ENCODE results near the gene CRIM1. TPM values are rescaled to one million over a fixed set of nuclear protein-coding genes. Genes with fewer than 3 reads are reported as not detected.

Gene CRIM1
- total and polyA plus RNA-seq, 12 donors, result 7.6 to 66.3 (median 24.3) TPM

DNA sequence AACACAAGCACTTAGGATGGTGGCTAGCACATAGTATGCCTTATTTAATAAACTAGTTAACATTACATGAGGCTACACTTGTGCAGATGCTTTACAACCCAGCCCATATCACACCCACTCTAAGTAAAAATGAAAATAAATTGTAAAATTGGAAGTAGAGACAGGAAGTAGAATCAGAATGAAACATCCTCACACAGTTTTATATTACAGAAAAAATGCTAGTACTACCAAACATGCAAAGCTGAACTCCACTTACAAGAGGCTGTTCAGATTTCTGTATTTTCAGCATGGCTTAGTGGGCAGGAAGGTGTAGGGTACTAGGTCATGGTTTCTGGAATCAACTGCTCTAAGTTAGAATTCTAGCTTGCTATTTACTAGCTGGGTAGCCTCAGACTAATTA, 18.2 kb upstream of the CRIM1 start:
- no peak for DNase-seq

DNA sequence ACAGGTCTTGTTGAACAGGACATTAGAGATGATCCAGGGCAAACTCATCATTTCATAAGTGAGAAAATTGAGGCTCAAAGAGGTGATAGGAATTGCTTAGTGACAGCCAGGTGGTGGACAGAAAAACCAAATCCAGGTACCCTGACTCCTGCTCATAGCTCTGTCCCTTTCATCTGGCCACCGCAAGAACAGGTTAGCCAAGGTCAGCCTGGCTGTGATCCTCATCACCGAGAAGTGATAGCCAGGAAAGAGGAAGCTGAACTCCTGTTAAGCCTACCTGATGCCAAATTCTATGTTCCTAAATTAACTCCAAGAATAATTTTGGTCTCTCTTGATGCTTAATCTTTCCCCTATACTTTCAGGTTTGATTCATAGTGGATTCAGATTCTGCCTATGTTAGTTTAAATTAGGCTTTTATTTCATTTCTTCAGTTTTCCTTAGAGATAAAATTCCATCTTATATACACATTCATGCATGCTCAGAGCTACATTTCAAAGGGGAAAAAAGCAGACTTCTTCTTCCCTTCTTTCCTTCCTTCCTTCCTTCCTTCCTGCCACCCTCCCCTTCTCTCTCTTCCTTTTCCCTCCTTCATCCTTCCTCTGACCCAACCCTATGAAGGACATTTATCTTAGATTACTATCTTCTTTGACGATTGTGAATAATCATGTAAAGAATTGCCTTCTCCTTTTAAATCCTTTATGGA, 17.3 kb upstream of the CRIM1 start:
- no peaks in the 10 kb centered on the region for H3K9me3 ChIP-seq (replicated peaks in 1 of 3)
- no peaks in the 10 kb centered on the region for H3K4me1 ChIP-seq (replicated peaks in 1 of 2)
- no peak overlapping the region for H3K4me3 ChIP-seq
- H3K27ac ChIP-seq, result no peak overlapping the region
- no peaks in the 10 kb centered on the region for H3K36me3 ChIP-seq (replicated peaks in 1 of 2)
- TF ChIP-seq POLR2A (IDR thresholded peaks at IDR 0.05), result no peak
- TF ChIP-seq, protein P1, sequence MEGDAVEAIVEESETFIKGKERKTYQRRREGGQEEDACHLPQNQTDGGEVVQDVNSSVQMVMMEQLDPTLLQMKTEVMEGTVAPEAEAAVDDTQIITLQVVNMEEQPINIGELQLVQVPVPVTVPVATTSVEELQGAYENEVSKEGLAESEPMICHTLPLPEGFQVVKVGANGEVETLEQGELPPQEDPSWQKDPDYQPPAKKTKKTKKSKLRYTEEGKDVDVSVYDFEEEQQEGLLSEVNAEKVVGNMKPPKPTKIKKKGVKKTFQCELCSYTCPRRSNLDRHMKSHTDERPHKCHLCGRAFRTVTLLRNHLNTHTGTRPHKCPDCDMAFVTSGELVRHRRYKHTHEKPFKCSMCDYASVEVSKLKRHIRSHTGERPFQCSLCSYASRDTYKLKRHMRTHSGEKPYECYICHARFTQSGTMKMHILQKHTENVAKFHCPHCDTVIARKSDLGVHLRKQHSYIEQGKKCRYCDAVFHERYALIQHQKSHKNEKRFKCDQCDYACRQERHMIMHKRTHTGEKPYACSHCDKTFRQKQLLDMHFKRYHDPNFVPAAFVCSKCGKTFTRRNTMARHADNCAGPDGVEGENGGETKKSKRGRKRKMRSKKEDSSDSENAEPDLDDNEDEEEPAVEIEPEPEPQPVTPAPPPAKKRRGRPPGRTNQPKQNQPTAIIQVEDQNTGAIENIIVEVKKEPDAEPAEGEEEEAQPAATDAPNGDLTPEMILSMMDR (IDR thresholded peaks at IDR 0.05), result no peak
- intact Hi-C loops (cut with DNase I), result no loop called here
- 29 to 35% (median 34%) methylated on average over 3 of the region's 3 CpGs for WGBS, 4 donors
- H3K27me3 ChIP-seq, result peaks cover 2% of the 10 kb centered on the region
- no peak for DNase-seq

More for the DNA sequence above, 18.2 kb upstream of the CRIM1 start:
- H3K27me3 ChIP-seq, result no peaks in the 10 kb centered on the region
- no peaks in the 10 kb centered on the region for H3K4me1 ChIP-seq (replicated peaks in 1 of 2)
- TF ChIP-seq, protein P1 (IDR thresholded peaks at IDR 0.05), result no peak
- intact Hi-C loops (cut with DNase I), result no loop called here
- H3K4me3 ChIP-seq, result no peak overlapping the region
- H3K9me3 ChIP-seq (replicated peaks in 1 of 3), result no peaks in the 10 kb centered on the region
- H3K36me3 ChIP-seq (replicated peaks in 1 of 2), result no peaks in the 10 kb centered on the region
- no peak overlapping the region for H3K27ac ChIP-seq

DNA sequence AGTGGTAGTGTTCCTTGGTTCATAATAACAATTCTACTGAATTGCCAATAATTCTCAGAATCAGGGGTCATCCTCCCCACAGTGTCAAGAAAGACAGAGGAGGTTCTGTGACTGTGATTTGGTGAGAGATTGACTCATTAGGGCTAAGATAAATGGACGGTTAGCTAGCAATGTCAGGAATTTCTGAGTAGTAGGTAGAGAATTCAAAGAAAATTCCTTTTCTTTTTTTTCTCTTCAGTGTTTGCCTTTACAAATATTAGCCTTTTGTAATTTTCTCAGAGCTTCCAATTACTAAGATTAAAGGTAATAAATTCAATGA, 16.8 kb upstream of the CRIM1 start:
- H3K36me3 ChIP-seq (replicated peaks in 1 of 2), result no peaks in the 10 kb centered on the region
- H3K4me3 ChIP-seq, result no peak overlapping the region
- intact Hi-C loops (cut with DNase I), result no loop called here
- no peak for DNase-seq
- TF ChIP-seq, protein P1 (IDR thresholded peaks at IDR 0.05), result no peak
- TF ChIP-seq POLR2A (IDR thresholded peaks at IDR 0.05), result no peak
- H3K27ac ChIP-seq, result no peak overlapping the region
- H3K27me3 ChIP-seq, result peaks cover 6% of the 10 kb centered on the region
- WGBS, 4 donors, result 44 to 59% (median 54%) methylated on average over 1 of the region's 1 CpG
- H3K4me1 ChIP-seq (replicated peaks in 1 of 2), result no peaks in the 10 kb centered on the region
- no peaks in the 10 kb centered on the region for H3K9me3 ChIP-seq (replicated peaks in 1 of 3)

DNA sequence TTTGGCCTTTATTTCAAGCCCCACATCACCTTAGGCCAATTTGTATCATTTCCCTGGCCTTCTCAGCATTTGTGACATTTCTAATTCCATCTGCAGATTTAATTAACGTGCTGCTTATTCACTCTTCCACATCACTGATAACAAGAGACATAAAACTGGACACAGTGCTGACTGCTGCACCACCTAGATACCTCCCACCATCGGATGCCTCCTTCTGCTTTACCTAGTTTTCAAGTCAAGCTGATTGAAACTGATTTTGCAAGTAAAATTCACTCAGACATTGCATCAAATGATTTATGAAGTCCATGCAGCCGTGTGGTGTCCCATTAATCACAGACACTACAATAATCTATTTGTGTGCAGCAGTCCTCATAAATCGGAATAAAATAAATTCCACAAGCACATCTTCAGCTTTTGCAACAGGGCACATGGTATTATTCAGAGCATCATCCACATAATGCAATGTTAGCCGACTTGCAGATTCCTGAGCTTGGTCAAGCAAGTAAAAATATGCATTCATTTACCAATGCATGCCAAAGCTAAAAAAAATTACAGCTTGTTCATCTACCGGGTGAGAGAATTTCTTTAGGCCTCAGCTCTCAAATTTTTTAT, 15.9 kb upstream of the CRIM1 start:
- DNase-seq, result no peak
- no peaks in the 10 kb centered on the region for H3K4me1 ChIP-seq (replicated peaks in 1 of 2)
- no peaks in the 10 kb centered on the region for H3K36me3 ChIP-seq (replicated peaks in 1 of 2)
- H3K27me3 ChIP-seq, result peaks cover 6% of the 10 kb centered on the region
- 56 to 63% (median 60%) methylated on average over 6 of the region's 6 CpGs for WGBS, 4 donors
- no peak overlapping the region for H3K4me3 ChIP-seq
- TF ChIP-seq POLR2A (IDR thresholded peaks at IDR 0.05), result no peak
- TF ChIP-seq, protein P1 (IDR thresholded peaks at IDR 0.05), result no peak
- intact Hi-C loops (cut with DNase I), result no loop called here
- no peaks in the 10 kb centered on the region for H3K9me3 ChIP-seq (replicated peaks in 1 of 3)
- H3K27ac ChIP-seq, result no peak overlapping the region
